GM12892 (cell line): ENCODE results near the gene WASF3.

Source experiments
- DNase-seq: peaks from one replicate; pipeline ENCODE4 v3.0.0; 2011; ENCODE audit not compliant: insufficient read length
- FAIRE-seq: peaks from 2 replicates; lab custom pipeline; 2011; peaks lifted over from hg19 to GRCh38; lab: Jason Lieb, UNC
- POLR2A ChIP-seq: IDR thresholded peaks from 2 replicates; pipeline ENCODE4 v1.6.1; 2011; ENCODE audit warnings: low read depth, low read length, control low read depth
- POLR2AphosphoS5 ChIP-seq: IDR thresholded peaks from 2 replicates; pipeline ENCODE4 v1.6.1; 2011; ENCODE audit warnings: low read depth, low read length, control low read depth
- TAF1 ChIP-seq: IDR thresholded peaks from 2 replicates; pipeline ENCODE4 v1.6.1; 2011; ENCODE audit warnings: low read depth, mild to moderate bottlenecking, control low read depth, low read length, borderline replicate concordance

Gene WASF3

DNA sequence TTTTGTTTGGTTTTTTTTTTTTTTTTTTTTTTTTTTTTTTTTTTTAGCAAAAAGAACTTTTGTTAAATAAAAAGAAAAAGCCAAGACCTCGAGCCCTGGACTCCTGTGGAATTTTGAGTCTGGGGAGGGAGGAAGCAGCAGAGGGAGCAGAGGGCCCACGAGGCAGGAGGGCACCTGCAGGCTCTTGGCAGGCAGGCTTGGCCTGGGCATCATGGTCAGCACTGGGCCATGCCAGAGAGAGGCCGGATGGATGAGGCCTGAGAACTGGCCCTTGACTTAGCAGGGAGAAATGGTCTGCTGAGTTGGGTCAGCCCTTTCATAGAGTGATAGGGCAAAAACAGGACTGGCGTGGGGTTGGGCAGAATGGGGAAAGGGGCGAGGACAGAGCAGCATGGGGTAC lies 102.7 kb downstream of the WASF3 start:
- DNase-seq, result no peak
- no peak for FAIRE-seq
- TF ChIP-seq TAF1 (no peak), POLR2A (no peak), POLR2AphosphoS5 (no peak)

GRCh38 chr13:26660766-26661165 lies 103.3 kb downstream of the WASF3 start:
- DNase-seq (no peak), FAIRE-seq (no peak)
- no peak for TF ChIP-seq POLR2AphosphoS5
- TF ChIP-seq TAF1, result no peak
- no peak for TF ChIP-seq POLR2A

DNA sequence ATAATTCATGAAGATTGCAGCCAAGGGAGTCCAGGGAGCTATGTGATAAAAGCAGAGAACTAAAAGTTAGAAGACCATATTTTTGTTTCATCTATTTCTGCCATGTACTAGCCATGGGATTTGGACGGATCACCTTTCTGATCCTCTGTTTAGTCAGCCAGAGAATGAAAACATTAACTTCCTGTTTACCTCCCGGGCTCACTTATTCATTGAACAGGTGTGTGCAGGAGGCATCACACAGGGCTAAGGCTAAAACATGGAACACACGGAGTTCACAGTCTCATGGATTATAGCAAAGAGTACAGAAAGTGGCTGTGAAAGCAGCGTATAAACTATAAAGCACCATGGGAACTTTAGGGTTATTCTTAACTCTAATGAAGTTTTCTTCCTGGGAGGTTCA lies 106.3 kb downstream of the WASF3 start:
- TF ChIP-seq POLR2AphosphoS5, result no peak
- no peak for TF ChIP-seq TAF1
- no peak for TF ChIP-seq POLR2A
- FAIRE-seq, result no peak
- no peak for DNase-seq

- DNase-seq (no peak), FAIRE-seq (no peak)
- TF ChIP-seq POLR2AphosphoS5 (no peak), POLR2A (no peak), TAF1 (no peak)
Measured at GRCh38 chr13:26664286-26664685, 106.8 kb downstream of the WASF3 start.

DNA sequence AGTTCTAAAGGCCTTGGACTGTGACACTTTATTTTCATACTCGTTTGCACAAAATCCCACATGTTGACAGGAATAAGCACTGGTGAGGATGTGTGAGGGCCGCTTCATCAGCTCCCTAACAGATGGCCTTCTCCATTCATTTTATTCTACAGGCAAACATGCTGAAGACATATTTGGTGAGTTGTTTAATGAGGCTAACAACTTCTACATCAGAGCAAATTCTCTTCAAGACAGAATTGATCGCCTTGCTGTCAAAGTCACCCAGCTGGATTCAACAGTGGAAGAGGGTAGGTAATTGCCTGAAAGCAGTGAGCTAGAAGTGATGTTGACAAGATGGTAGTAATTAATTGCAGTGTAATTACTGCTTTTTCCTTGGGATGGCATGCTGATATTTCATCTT lies 107.4 kb downstream of the WASF3 start:
- FAIRE-seq, result no peak
- TF ChIP-seq POLR2A (no peak), TAF1 (no peak), POLR2AphosphoS5 (no peak)
- DNase-seq, result no peak

GRCh38 chr13:26668357-26669146 lies 111.1 kb downstream of the WASF3 start:
- TF ChIP-seq POLR2AphosphoS5 (no peak), POLR2A (no peak), TAF1 (no peak)
- FAIRE-seq, result no peak
- no peak for DNase-seq

GRCh38 chr13:26673890-26674289 lies 116.4 kb downstream of the WASF3 start:
- TF ChIP-seq POLR2A (no peak), POLR2AphosphoS5 (no peak), TAF1 (no peak)
- FAIRE-seq, result no peak

GRCh38 chr13:26677156-26677555 lies 119.7 kb downstream of the WASF3 start:
- DNase-seq (no peak), FAIRE-seq (no peak)
- TF ChIP-seq POLR2AphosphoS5, result no peak
- TF ChIP-seq POLR2A, result no peak
- no peak for TF ChIP-seq TAF1

More at GRCh38 chr13:26673890-26674289, 116.4 kb downstream of the WASF3 start:
- DNase-seq, result no peak

GRCh38 chr13:26678330-26678729 lies 120.8 kb downstream of the WASF3 start:
- TF ChIP-seq TAF1 (no peak), POLR2AphosphoS5 (no peak), POLR2A (no peak)
- FAIRE-seq (no peak), DNase-seq (no peak)

DNA sequence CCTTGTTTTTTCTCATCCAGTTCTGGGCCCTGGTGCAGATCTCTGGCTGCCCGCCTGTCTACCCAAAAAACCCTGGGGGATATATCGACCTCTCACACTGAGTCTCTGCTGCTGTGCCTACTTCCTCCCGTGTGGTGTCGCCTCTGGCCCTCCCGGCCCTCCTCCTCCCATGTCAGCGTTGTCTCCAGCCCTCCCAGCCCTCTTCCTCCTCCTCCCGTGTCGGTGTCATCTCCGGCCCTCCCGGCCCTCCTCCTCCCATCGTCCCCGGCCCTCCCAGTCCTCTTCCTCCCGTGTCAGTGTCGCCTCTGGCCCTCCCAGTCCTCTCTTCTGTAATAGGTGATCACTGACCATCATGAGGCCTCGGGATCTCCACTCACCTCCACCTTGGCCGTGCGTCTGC lies 121.3 kb downstream of the WASF3 start:
- TF ChIP-seq POLR2AphosphoS5 (no peak), TAF1 (no peak), POLR2A (no peak)
- no peak for DNase-seq

DNA sequence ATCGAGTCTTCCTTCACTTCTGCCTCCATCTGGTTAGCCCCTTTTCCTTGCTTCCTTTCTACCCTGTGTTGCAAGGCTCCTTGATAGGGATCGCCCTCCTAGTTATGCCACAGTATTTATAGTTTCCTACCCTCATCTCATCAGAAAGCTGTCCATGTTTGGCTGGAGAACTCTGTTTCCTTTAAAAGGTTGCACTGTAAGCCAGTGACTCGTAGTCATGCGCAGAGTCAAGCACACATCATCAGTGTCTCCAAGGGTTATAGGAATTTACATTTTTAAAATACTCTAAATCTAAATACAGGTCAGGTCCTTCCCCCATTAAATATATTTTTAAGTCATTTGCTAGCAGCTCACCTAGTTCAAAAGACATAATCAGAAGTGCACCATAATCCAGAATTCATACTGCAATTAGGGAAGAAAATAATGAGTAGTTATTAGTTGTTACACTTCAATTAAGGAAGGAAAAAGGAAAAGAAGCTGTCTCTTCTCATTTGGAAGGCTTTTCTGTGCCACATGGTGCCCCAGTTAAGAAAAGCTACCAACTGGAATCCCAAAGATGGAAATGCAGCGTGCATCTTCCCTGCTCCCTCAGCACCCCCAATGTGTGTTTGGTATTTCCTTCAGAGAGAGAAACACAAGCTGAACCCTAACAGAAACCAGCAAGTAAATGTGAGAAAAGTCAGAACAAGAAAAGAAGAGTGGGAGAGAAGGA lies 122.1 kb downstream of the WASF3 start:
- DNase-seq (no peak), FAIRE-seq (no peak)
- TF ChIP-seq POLR2AphosphoS5, result no peak
- TF ChIP-seq TAF1, result no peak
- TF ChIP-seq POLR2A, result no peak

More for the DNA sequence above, 121.3 kb downstream of the WASF3 start:
- no peak for FAIRE-seq
